Ovary (tissue), 9 donors: Measurements from ENCODE around the gene TGM5. TPM values are rescaled to one million over a fixed set of nuclear protein-coding genes. Genes with fewer than 3 reads are reported as not detected.

ENCODE experiments used
- DNase-seq, 5 donors: peaks; one replicate each; pipeline ENCODE4 v3.0.0-alpha.2; 2019 to 2020
- H3K27ac ChIP-seq, 2 donors: fragments of 200-600 bp; one replicate each; pipeline versions ENCODE4 v1.5.1 to v1.8.0; 2019 to 2022
- H3K27me3 ChIP-seq: fragments of 200-600 bp; one replicate; pipeline ENCODE4 v1.8.0; 2022
- H3K36me3 ChIP-seq: fragments of 200-600 bp; sonication (generic); one replicate; pipeline ENCODE4 v1.5.1; 2019
- H3K4me1 ChIP-seq: one replicate; pipeline ENCODE4 v1.8.1; 2013; ENCODE audit warnings: mild to moderate bottlenecking, moderate library complexity; ENCODE audit not compliant: insufficient read depth
- H3K4me3 ChIP-seq: fragments of 200-600 bp; sonication (generic); one replicate; pipeline ENCODE4 v1.5.1; 2017
- H3K9me3 ChIP-seq, 2 donors: fragments of 200-600 bp in 1 of 2; sonication (generic) in 1 of 2; one replicate each; pipeline versions ENCODE4 v1.5.1 to v1.8.1; 2013 to 2019; ENCODE audit warnings: mild to moderate bottlenecking in 1 of 2, moderate library complexity in 1 of 2
- EP300 ChIP-seq: sonication (generic); formaldehyde crosslinking; IDR thresholded peaks from one replicate; pipeline ENCODE4 v1.6.1; 2017; ENCODE audit warnings: antibody characterized with exemption
- POLR2A ChIP-seq: fragments of 450-650 bp; IDR thresholded peaks from one replicate; pipeline ENCODE4 v1.6.1; 2017; ENCODE audit warnings: antibody characterized with exemption, mild to moderate bottlenecking, moderate library complexity
- WGBS, 3 donors: extraction: QIAGEN DNeasy Blood & Tissue Kit in 1 of 3; methylation state at CpG; one replicate each; pipeline versions ENCODE4 v1.1.5 to v1.1.7; 2013 to 2017; 5-methylcytosine and 5-hydroxymethylcytosine counted together
- intact Hi-C, 4 donors: fragments of 100-400 bp; cut with DNase I; formaldehyde crosslinking; loops; one replicate each; pipeline versions ENCODE4 v1.11.0 to v1.15.1; 2022 to 2023
- polyA plus RNA-seq, 2 donors: library from polyadenylated mRNA; stranded (reverse); fragments of 200-250 nt in 1 of 2; fragments of 350-450 nt in 1 of 2; fragmentation: Illumina TruSeq in 1 of 2; extraction: RNeasy Lipid Tissue Mini Kit (QIAGEN cat#74804) in 1 of 2; gene quantifications; one replicate each; pipeline ENCODE4 v1.2.3, GENCODE V29; 2013 to 2014
- total RNA-seq, 7 donors: library from RNA; depleted of rRNA in 2 of 7; stranded (reverse); fragments of >200 nt in 2 of 7; fragmentation: NEBNext Ultra II Directional in 3 of 7; extraction: Animal tissue kit (Norgen Biotek cat#: 25700) in 3 of 7; gene quantifications; one replicate each; pipeline versions ENCODE4 v1.1.0 to v1.2.4, GENCODE V29; 2016 to 2023
- TF ChIP-seq, protein P1 (sequence below), 3 donors: fragments of 450-650 bp in 2 of 3; fragments of 200-600 bp in 1 of 3; IDR thresholded peaks; one replicate each; pipeline versions ENCODE4 v1.5.1 to v1.8.0; 2016 to 2022; ENCODE audit warnings: antibody characterized with exemption in 3 of 3, mild to moderate bottlenecking in 1 of 3
- donor health status: DM: no; HTN: no; CAD: no; lungs with moderate emphysema.
- donor health status: DM: no; HTN: no; CAD: no.
- donor health status: Bipolar disorder and iron deficiency.
- donor health status: DM: yes; HTN: yes; CAD: no.
- donor health status: DM: no; HTN: no; CAD: no.
- donor health status: DM: yes; HTN: yes; CAD: no.

The TGM5 gene
- total and polyA plus RNA-seq, 9 donors, result not detected

DNA sequence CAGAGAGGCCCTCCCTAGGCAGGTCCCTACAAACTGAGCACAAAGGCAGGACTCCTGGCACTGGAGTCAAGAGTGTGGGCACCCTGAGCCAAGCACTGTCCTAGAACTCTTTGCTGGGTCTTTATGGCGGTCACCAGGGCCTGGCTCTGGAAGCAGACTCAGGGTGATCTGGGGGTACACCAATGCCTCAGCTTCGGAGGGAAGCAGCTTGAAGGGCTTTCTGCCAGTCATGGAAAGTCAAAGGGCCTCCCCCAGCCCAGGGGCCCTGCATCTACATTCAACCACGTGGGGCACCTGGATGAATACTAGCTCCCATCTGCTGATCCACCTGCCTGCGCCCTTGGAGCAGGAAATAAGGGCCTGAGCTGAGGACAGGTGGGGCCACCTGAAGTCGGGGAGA lies 53.3 kb downstream of the TGM5 start:
- H3K27me3 ChIP-seq, result no peaks in the 10 kb centered on the region
- H3K27ac ChIP-seq, result no peak overlapping the region
- no peaks in the 10 kb centered on the region for H3K4me1 ChIP-seq
- no peaks in the 10 kb centered on the region for H3K36me3 ChIP-seq
- TF ChIP-seq, protein P1, sequence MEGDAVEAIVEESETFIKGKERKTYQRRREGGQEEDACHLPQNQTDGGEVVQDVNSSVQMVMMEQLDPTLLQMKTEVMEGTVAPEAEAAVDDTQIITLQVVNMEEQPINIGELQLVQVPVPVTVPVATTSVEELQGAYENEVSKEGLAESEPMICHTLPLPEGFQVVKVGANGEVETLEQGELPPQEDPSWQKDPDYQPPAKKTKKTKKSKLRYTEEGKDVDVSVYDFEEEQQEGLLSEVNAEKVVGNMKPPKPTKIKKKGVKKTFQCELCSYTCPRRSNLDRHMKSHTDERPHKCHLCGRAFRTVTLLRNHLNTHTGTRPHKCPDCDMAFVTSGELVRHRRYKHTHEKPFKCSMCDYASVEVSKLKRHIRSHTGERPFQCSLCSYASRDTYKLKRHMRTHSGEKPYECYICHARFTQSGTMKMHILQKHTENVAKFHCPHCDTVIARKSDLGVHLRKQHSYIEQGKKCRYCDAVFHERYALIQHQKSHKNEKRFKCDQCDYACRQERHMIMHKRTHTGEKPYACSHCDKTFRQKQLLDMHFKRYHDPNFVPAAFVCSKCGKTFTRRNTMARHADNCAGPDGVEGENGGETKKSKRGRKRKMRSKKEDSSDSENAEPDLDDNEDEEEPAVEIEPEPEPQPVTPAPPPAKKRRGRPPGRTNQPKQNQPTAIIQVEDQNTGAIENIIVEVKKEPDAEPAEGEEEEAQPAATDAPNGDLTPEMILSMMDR (IDR thresholded peaks at IDR 0.05), result no peak
- TF ChIP-seq EP300 (no peak), POLR2A (no peak)
- intact Hi-C loops, result no loop called here
- WGBS, 3 donors, result 80 to 85% (median 82%) methylated on average over 5 of the region's 5 CpGs
- DNase-seq, result no peak
- H3K4me3 ChIP-seq, result no peak overlapping the region
- H3K9me3 ChIP-seq, result no peaks in the 10 kb centered on the region

DNA sequence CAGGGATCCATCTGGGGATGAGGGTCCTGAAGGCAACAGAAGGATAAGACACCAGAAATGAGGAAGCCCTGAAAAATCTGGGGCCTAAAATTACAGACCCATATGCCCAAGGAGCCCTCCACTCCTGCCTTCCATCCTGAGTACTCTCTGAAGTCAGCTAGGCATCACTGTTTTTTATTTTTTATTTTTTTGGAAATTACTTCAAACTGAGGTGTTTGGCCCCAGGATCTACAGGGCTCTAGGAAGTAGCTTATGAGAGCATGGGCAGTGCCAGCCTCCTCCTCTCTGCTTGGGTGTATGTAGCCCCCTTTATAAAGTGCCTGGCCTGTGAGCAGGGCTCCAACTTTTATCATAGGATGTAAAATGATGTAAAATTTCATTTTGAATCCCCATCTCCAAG lies 53.8 kb downstream of the TGM5 start:
- no peak overlapping the region for H3K27ac ChIP-seq
- H3K4me1 ChIP-seq, result no peaks in the 10 kb centered on the region
- H3K9me3 ChIP-seq, result no peaks in the 10 kb centered on the region
- DNase-seq, result no peak
- no peaks in the 10 kb centered on the region for H3K36me3 ChIP-seq
- TF ChIP-seq EP300 (no peak), POLR2A (no peak)
- TF ChIP-seq, protein P1 (IDR thresholded peaks at IDR 0.05), result no peak
- no peaks in the 10 kb centered on the region for H3K27me3 ChIP-seq
- H3K4me3 ChIP-seq, result no peak overlapping the region
- intact Hi-C loops, result no loop called here

DNA sequence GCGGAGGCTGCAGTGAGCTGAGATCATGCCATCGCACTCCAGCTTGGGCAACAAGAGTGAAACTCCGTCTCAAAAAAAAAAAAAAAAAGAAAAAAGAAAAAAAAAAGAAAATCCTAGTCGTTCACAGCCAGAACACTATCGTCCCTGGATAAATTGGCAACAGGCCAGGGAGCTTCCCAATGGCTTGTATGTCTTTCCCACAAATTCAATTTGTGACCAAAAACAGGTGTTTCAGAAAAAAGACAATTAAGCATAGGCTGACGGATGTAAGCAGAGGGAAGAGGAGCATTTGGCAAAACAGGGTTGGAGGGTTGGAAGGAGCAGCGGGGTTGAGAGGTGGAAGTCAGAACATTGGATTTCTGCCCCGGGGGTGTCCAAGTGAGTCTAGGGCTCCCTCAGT lies 54.4 kb downstream of the TGM5 start:
- Histone ChIP-seq H3K36me3 (no peaks in the 10 kb centered on the region), H3K4me1 (no peaks in the 10 kb centered on the region), H3K9me3 (no peaks in the 10 kb centered on the region), H3K27ac (no peak overlapping the region), H3K27me3 (no peaks in the 10 kb centered on the region), H3K4me3 (no peak overlapping the region)
- intact Hi-C loops, result no loop called here
- TF ChIP-seq, protein P1 (IDR thresholded peaks at IDR 0.05), result no peak
- WGBS, 3 donors, result 60 to 62% (median 61%) methylated on average over 8 of the region's 8 CpGs
- no peak for DNase-seq

DNA sequence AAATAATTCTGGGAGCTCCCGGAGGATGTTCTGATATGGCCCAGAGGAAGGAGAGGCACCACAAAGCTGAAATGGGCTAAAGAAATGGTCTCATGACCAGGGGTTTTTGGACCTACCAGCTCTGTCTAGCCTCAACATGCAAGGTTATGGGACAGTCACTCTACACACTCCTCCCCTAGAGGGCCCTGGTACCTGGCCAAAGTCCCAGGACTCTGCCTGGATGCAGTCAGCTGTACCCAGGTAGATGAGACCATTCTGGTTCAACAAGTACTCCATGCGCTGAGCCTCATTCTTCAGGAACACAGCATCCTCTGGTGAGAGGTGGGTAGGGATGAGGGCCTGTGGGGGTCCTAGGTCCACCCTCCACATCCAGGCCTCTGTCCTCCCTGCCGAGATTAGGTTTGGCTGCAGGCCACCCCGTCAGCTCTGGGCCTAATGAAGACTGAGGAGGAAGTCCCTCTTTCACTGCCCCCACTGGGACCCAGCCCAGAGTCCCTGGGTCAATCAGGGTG lies 55.4 kb downstream of the TGM5 start:
- 71 to 83% (median 75%) methylated on average over 4 of the region's 4 CpGs for WGBS, 3 donors
- Histone ChIP-seq H3K36me3 (no peaks in the 10 kb centered on the region), H3K27me3 (no peaks in the 10 kb centered on the region), H3K4me3 (no peak overlapping the region), H3K4me1 (no peaks in the 10 kb centered on the region), H3K9me3 (no peaks in the 10 kb centered on the region), H3K27ac (no peak overlapping the region)
- TF ChIP-seq EP300 (no peak), POLR2A (no peak)
- TF ChIP-seq, protein P1 (IDR thresholded peaks at IDR 0.05), result no peak
- intact Hi-C loops, result no loop called here
- DNase-seq, result no peak

DNA sequence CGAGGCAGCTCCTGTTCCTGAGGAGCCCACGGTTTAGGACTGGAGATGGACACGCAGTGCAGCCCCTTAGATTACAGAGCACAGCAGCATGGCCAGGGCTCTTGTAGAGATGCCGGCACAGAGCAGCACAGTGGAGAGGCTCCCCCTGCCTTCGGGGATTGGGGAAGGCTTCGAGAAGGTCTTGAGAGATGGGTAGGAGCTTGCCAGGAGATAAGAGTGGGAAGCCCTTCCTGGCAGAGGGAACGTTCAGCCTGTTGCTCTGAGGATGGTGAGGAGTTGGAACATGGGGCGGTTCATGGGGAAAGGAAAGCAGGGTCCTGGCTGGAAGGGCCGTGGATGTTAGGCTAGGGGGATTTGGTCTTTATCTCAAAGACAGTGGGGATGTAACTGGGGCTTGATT lies 55.9 kb downstream of the TGM5 start:
- Histone ChIP-seq H3K36me3 (no peaks in the 10 kb centered on the region), H3K9me3 (no peaks in the 10 kb centered on the region), H3K4me1 (no peaks in the 10 kb centered on the region), H3K4me3 (no peak overlapping the region), H3K27ac (no peak overlapping the region), H3K27me3 (no peaks in the 10 kb centered on the region)
- TF ChIP-seq POLR2A (no peak), EP300 (no peak)
- TF ChIP-seq, protein P1 (IDR thresholded peaks at IDR 0.05), result no peak
- no peak for DNase-seq
- 69 to 76% (median 71%) methylated on average over 9 of the region's 9 CpGs for WGBS, 3 donors
- intact Hi-C loops, result no loop called here
